HPDE6-E6E7 (cell line): ENCODE measurements around the gene GRK5.
"Not testable (repeated sequence)": the region's sequence is repeated elsewhere in the genome, so short reads cannot be mapped to it uniquely, and the experiment has no call there.

Experiments
- DNase-seq: peaks from one replicate; pipeline ENCODE4 v3.0.0; 2011; ENCODE audit warnings: missing footprints; ENCODE audit errors: extremely low spot score

GRK5 gene

GRCh38 chr10:119207366-119207666 lies at the start of gene GRK5:
TSS of gene GRK5 (plus strand) at chr10:119207571. CDS start at chr10:119207918, 347 bp downstream.
- DNase-seq: peak; percentile 96

GRCh38 chr10:119159332-119159731 lies 48.0 kb upstream of the GRK5 start:
- no peak for DNase-seq

- no peak for DNase-seq
Measured at GRCh38 chr10:119161680-119162451, 45.5 kb upstream of the GRK5 start.

- DNase-seq: no peak
Measured at GRCh38 chr10:119162452-119163092, 44.8 kb upstream of the GRK5 start.

GRCh38 chr10:119165171-119166117 lies 41.9 kb upstream of the GRK5 start, which contains the start of gene SFXN4:
TSS of gene SFXN4 (minus strand) at chr10:119165714. CDS start at chr10:119165647, 67 bp downstream.
- DNase-seq: peak; percentile 48

GRCh38 chr10:119166118-119166500 lies 41.3 kb upstream of the GRK5 start:
- DNase-seq: no peak

- no peak for DNase-seq
Measured at GRCh38 chr10:119166564-119166963, 40.8 kb upstream of the GRK5 start.

GRCh38 chr10:119167041-119167440 lies 40.3 kb upstream of the GRK5 start:
- DNase-seq: no peak

- no peak for DNase-seq
Measured at GRCh38 chr10:119174109-119174508, 33.3 kb upstream of the GRK5 start.

- DNase-seq: no peak
Measured at GRCh38 chr10:119176166-119176565, 31.2 kb upstream of the GRK5 start.

- no peak for DNase-seq
Measured at GRCh38 chr10:119177708-119178371, 29.5 kb upstream of the GRK5 start.

GRCh38 chr10:119178372-119179119 lies 28.8 kb upstream of the GRK5 start, which contains the start of gene PRDX3:
TSS of gene PRDX3 (minus strand) at chr10:119178812. CDS start at chr10:119178790, 22 bp downstream.
- DNase-seq: peak; percentile 82

GRCh38 chr10:119180850-119181400 lies 26.4 kb upstream of the GRK5 start:
- not testable (repeated sequence) for DNase-seq

- no peak for DNase-seq
Measured at GRCh38 chr10:119183664-119184412, 23.5 kb upstream of the GRK5 start.

GRCh38 chr10:119189811-119190282 lies 17.5 kb upstream of the GRK5 start:
- no peak for DNase-seq

- peak; percentile 92 for DNase-seq
Measured at GRCh38 chr10:119190353-119190752, 17.0 kb upstream of the GRK5 start.

- no peak for DNase-seq
Measured at GRCh38 chr10:119190954-119191785, 16.2 kb upstream of the GRK5 start.

GRCh38 chr10:119191881-119192280 lies 15.5 kb upstream of the GRK5 start:
- DNase-seq: peak; percentile 70

- no peak for DNase-seq
Measured at GRCh38 chr10:119197921-119198320, 9.4 kb upstream of the GRK5 start.
